Ishikawa (cell line): Measurements from ENCODE around the gene EBF4.

Experiments used
- CEBPB ChIP-seq: IDR thresholded peaks from 2 replicates; pipeline ENCODE4 v1.6.1; 2012
- CREB1 ChIP-seq: IDR thresholded peaks from 2 replicates; pipeline ENCODE4 v1.6.1; 2012; ENCODE audit warnings: low read depth
- EGR1 ChIP-seq: IDR thresholded peaks from 2 replicates; pipeline ENCODE4 v1.6.1; 2012
- EP300 ChIP-seq: IDR thresholded peaks from 2 replicates; pipeline ENCODE4 v1.6.1; 2012; ENCODE audit warnings: borderline replicate concordance
- FOXM1 ChIP-seq: IDR thresholded peaks from 2 replicates; pipeline ENCODE4 v1.6.1; 2012; ENCODE audit warnings: low read depth, borderline replicate concordance
- NFIC ChIP-seq: IDR thresholded peaks from 2 replicates; pipeline ENCODE4 v1.6.1; 2012
- RAD21 ChIP-seq: IDR thresholded peaks from 2 replicates; pipeline ENCODE4 v1.6.1; 2012; ENCODE audit warnings: low read depth
- TAF1 ChIP-seq: IDR thresholded peaks from 2 replicates; pipeline ENCODE4 v1.6.1; 2012; ENCODE audit warnings: low read depth, mild to moderate bottlenecking
- TCF12 ChIP-seq: IDR thresholded peaks from 2 replicates; pipeline ENCODE4 v1.6.1; 2012; ENCODE audit warnings: low read depth
- TEAD4 ChIP-seq: IDR thresholded peaks from 2 replicates; pipeline ENCODE4 v1.6.1; 2012
- YY1 ChIP-seq: IDR thresholded peaks from 2 replicates; pipeline ENCODE4 v1.6.1; 2012; ENCODE audit warnings: low read depth
- ZBTB7A ChIP-seq: IDR thresholded peaks from 2 replicates; pipeline ENCODE4 v1.6.1; 2012; ENCODE audit warnings: low read depth
- TF ChIP-seq, protein P1 (sequence below): IDR thresholded peaks from 2 replicates; pipeline ENCODE4 v1.6.1; 2012
- TF ChIP-seq, protein P2 (sequence below): IDR thresholded peaks from 2 replicates; pipeline ENCODE4 v1.6.1; 2012
- TF ChIP-seq, protein P3 (sequence below): IDR thresholded peaks from 2 replicates; pipeline ENCODE4 v1.6.1; 2012; ENCODE audit warnings: low read depth, mild to moderate bottlenecking

EBF4 gene, protein sequence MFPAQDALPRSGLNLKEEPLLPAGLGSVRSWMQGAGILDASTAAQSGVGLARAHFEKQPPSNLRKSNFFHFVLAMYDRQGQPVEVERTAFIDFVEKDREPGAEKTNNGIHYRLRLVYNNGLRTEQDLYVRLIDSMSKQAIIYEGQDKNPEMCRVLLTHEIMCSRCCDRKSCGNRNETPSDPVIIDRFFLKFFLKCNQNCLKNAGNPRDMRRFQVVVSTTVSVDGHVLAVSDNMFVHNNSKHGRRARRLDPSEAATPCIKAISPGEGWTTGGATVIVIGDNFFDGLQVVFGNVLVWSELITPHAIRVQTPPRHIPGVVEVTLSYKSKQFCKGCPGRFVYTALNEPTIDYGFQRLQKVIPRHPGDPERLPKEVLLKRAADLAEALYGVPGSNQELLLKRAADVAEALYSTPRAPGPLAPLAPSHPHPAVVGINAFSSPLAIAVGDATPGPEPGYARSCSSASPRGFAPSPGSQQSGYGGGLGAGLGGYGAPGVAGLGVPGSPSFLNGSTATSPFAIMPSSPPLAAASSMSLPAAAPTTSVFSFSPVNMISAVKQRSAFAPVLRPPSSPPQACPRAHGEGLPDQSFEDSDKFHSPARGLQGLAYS

GRCh38 chr20:2692036-2692885 lies at the start of gene EBF4:
EBF4 (plus strand) TSS chr20:2692780; CDS start chr20:2693646, 866 bp downstream.
- no peak for TF ChIP-seq FOXM1
- TF ChIP-seq TAF1, result no peak
- no peak for TF ChIP-seq TCF12
- no peak for TF ChIP-seq EP300
- TF ChIP-seq ZBTB7A, result 0 out of 2 replicates have a peak, but pooled peaks have one; percentile 39
- TF ChIP-seq EGR1, result no peak
- TF ChIP-seq, protein P1, sequence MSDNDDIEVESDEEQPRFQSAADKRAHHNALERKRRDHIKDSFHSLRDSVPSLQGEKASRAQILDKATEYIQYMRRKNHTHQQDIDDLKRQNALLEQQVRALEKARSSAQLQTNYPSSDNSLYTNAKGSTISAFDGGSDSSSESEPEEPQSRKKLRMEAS, result peak; percentile 94

DNA sequence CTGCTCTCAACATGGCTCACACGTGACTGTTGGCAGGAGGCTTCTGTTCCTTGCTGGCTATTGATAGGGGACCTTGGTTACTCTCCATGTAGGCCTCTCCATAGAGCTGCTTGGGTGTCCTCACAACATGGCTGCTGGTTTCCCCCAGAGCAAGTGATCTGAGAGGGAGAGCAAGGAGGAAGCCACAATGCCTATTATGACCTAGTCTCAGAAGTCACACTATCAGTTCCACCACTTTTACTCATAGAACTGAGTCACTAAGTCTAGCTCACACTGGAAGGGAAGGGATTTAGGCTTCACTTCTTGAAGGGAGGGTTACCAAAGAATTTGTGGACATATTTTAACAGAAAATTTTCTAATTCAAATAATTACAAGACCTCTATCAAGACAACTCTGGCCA lies 48.9 kb upstream of the EBF4 start:
- TF ChIP-seq, protein P2, sequence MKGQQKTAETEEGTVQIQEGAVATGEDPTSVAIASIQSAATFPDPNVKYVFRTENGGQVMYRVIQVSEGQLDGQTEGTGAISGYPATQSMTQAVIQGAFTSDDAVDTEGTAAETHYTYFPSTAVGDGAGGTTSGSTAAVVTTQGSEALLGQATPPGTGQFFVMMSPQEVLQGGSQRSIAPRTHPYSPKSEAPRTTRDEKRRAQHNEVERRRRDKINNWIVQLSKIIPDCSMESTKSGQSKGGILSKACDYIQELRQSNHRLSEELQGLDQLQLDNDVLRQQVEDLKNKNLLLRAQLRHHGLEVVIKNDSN, result no peak
- TF ChIP-seq NFIC (no peak), EGR1 (no peak), TEAD4 (no peak), TAF1 (no peak), CEBPB (no peak), FOXM1 (no peak), RAD21 (no peak), ZBTB7A (no peak), YY1 (no peak)
- TF ChIP-seq, protein P3, sequence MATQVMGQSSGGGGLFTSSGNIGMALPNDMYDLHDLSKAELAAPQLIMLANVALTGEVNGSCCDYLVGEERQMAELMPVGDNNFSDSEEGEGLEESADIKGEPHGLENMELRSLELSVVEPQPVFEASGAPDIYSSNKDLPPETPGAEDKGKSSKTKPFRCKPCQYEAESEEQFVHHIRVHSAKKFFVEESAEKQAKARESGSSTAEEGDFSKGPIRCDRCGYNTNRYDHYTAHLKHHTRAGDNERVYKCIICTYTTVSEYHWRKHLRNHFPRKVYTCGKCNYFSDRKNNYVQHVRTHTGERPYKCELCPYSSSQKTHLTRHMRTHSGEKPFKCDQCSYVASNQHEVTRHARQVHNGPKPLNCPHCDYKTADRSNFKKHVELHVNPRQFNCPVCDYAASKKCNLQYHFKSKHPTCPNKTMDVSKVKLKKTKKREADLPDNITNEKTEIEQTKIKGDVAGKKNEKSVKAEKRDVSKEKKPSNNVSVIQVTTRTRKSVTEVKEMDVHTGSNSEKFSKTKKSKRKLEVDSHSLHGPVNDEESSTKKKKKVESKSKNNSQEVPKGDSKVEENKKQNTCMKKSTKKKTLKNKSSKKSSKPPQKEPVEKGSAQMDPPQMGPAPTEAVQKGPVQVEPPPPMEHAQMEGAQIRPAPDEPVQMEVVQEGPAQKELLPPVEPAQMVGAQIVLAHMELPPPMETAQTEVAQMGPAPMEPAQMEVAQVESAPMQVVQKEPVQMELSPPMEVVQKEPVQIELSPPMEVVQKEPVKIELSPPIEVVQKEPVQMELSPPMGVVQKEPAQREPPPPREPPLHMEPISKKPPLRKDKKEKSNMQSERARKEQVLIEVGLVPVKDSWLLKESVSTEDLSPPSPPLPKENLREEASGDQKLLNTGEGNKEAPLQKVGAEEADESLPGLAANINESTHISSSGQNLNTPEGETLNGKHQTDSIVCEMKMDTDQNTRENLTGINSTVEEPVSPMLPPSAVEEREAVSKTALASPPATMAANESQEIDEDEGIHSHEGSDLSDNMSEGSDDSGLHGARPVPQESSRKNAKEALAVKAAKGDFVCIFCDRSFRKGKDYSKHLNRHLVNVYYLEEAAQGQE, result no peak
- TF ChIP-seq, protein P1, result no peak

GRCh38 chr20:2651772-2652723 lies 40.5 kb upstream of the EBF4 start, which contains the start of gene NOP56:
NOP56 (plus strand) TSS chr20:2652632; CDS start chr20:2652661, 29 bp downstream.
- TF ChIP-seq TCF12 (peak; percentile 57), CREB1 (no peak), EP300 (peak; percentile 9; the same call in 1 of the 2 replicates), EGR1 (peak; percentile 55; the same call in 1 of the 2 replicates), YY1 (peak; percentile 64), TAF1 (peak; percentile 98), ZBTB7A (peak; percentile 57)
- TF ChIP-seq, protein P1, result peak; percentile 93
- TF ChIP-seq, protein P3, result no peak
- TF ChIP-seq, protein P2, result peak; percentile 80
